GM12875 (cell line): Measurements from ENCODE around the gene GNS.
"Not testable (repeated sequence)": the region's sequence is repeated elsewhere in the genome, so short reads cannot be mapped to it uniquely, and the experiment has no call there.

Source experiments
- H3K4me3 ChIP-seq: one replicate; pipeline ENCODE4 v1.5.1; 2011; ENCODE audit warnings: low read depth, low read length, control low read depth
- CTCF ChIP-seq: IDR thresholded peaks from 2 replicates; pipeline ENCODE4 v1.5.1; 2011; ENCODE audit warnings: low read depth, mild to moderate bottlenecking, control low read depth, inconsistent platforms, low read length, moderate library complexity, borderline replicate concordance; ENCODE audit not compliant: insufficient read depth

GNS gene

GRCh38 chr12:64759035-64759894, at the start of gene GNS:
TSS of gene GNS (minus strand) at chr12:64759406. CDS start at chr12:64759276, 130 bp downstream.
- TF ChIP-seq CTCF = no peak
- H3K4me3 ChIP-seq = peak within 1 kb of the TSS; percentile 91

GRCh38 chr12:64808110-64808509, 48.9 kb upstream of the GNS start:
- no peak overlapping the region for H3K4me3 ChIP-seq
- no peak for TF ChIP-seq CTCF

GRCh38 chr12:64806593-64807460, 47.6 kb upstream of the GNS start:
- no peak for TF ChIP-seq CTCF
- H3K4me3 ChIP-seq = no peak overlapping the region

- TF ChIP-seq CTCF = no peak
- H3K4me3 ChIP-seq = no peak overlapping the region
Observed at GRCh38 chr12:64806173-64806572, 47.0 kb upstream of the GNS start.

- TF ChIP-seq CTCF = peak; percentile 88
- H3K4me3 ChIP-seq = not testable (repeated sequence)
Observed at GRCh38 chr12:64802180-64802775, 43.1 kb upstream of the GNS start.

- no peak for TF ChIP-seq CTCF
- no peak overlapping the region for H3K4me3 ChIP-seq
Observed at GRCh38 chr12:64801381-64801780, 42.2 kb upstream of the GNS start.
